ENCODE measurements around the gene UBE3D.

Gene UBE3D
- long read RNA-seq, transcript UBE3D-203 (10 exons, 1,917 nt): major isoform, 16 of 27 reads
- long read RNA-seq, partial matches to known transcripts: 2 of 27 reads
- long read RNA-seq, other reads (novel, unspliced or antisense): 9 of 27 reads

- peak within 1 kb of the TSS; percentile 52 for H3K27ac ChIP-seq (replicated peaks)
- H3K4me3 ChIP-seq (replicated peaks; ENCODE audit: insufficient read depth, low read length): peak within 1 kb of the TSS; percentile 95
- peak; percentile 73 to 84 for DNase-seq (ENCODE audit: low read depth in 1 of 2, low spot score in 1 of 2)
- no peaks in the 10 kb centered on the region for H3K27me3 ChIP-seq (ENCODE audit: insufficient read depth, poor library complexity, severe bottlenecking)
- TF ChIP-seq POLR2AphosphoS5 (IDR thresholded peaks at IDR 0.05; ENCODE audit: low read depth) (peak; percentile 58; the same call in 1 of the 2 replicates), GABPA (IDR thresholded peaks at IDR 0.05; ENCODE audit: low read depth) (no peak), CTCF (IDR thresholded peaks at IDR 0.05; ENCODE audit: insufficient read depth, low read length) (peak; percentile 51)
Observed at GRCh38 chr6:83065511-83066192, at the start of gene UBE3D. UBE3D (minus strand) TSS chr6:83065841; CDS start chr6:83065718, 123 bp downstream.

GRCh38 chr6:83114164-83114563 is 48.5 kb upstream of the UBE3D start:
- Histone ChIP-seq H3K27ac (replicated peaks) (no peak overlapping the region), H3K4me3 (replicated peaks; ENCODE audit: insufficient read depth, low read length) (no peak overlapping the region), H3K27me3 (ENCODE audit: insufficient read depth, poor library complexity, severe bottlenecking) (no peaks in the 10 kb centered on the region)
- no peak for DNase-seq (ENCODE audit: low read depth in 1 of 2, low spot score in 1 of 2)
- TF ChIP-seq GABPA (IDR thresholded peaks at IDR 0.05; ENCODE audit: low read depth) (no peak), CTCF (IDR thresholded peaks at IDR 0.05; ENCODE audit: insufficient read depth, low read length) (no peak)

GRCh38 chr6:83113258-83113657 is 47.6 kb upstream of the UBE3D start:
- Histone ChIP-seq H3K27me3 (ENCODE audit: insufficient read depth, poor library complexity, severe bottlenecking) (no peaks in the 10 kb centered on the region), H3K4me3 (replicated peaks; ENCODE audit: insufficient read depth, low read length) (no peak overlapping the region), H3K27ac (replicated peaks) (no peak overlapping the region)
- DNase-seq (ENCODE audit: low read depth in 1 of 2, low spot score in 1 of 2): no peak
- TF ChIP-seq REST (IDR thresholded peaks at IDR 0.05; ENCODE audit: insufficient replicate concordance, low read depth) (no peak), CTCF (IDR thresholded peaks at IDR 0.05; ENCODE audit: insufficient read depth, low read length) (no peak), GABPA (IDR thresholded peaks at IDR 0.05; ENCODE audit: low read depth) (no peak), POLR2AphosphoS5 (IDR thresholded peaks at IDR 0.05; ENCODE audit: low read depth) (no peak), SPI1 (IDR thresholded peaks at IDR 0.05; ENCODE audit: borderline replicate concordance, low read depth) (no peak)

GRCh38 chr6:83108378-83108777 is 42.7 kb upstream of the UBE3D start:
- H3K27ac ChIP-seq (replicated peaks): no peak overlapping the region
- no peak for DNase-seq (ENCODE audit: low read depth in 1 of 2, low spot score in 1 of 2)
- H3K4me3 ChIP-seq (replicated peaks; ENCODE audit: insufficient read depth, low read length): no peak overlapping the region
- TF ChIP-seq GABPA (IDR thresholded peaks at IDR 0.05; ENCODE audit: low read depth): no peak
- TF ChIP-seq POLR2AphosphoS5 (IDR thresholded peaks at IDR 0.05; ENCODE audit: low read depth): no peak
- TF ChIP-seq CTCF (IDR thresholded peaks at IDR 0.05; ENCODE audit: insufficient read depth, low read length): no peak
- TF ChIP-seq SPI1 (IDR thresholded peaks at IDR 0.05; ENCODE audit: borderline replicate concordance, low read depth): no peak
- no peak for TF ChIP-seq REST (IDR thresholded peaks at IDR 0.05; ENCODE audit: insufficient replicate concordance, low read depth)
- no peaks in the 10 kb centered on the region for H3K27me3 ChIP-seq (ENCODE audit: insufficient read depth, poor library complexity, severe bottlenecking)
